Midbrain (tissue), 1 donor: ENCODE results near the gene MLF2.
"Not testable (repeated sequence)": the region's sequence is repeated elsewhere in the genome, so short reads cannot be mapped to it uniquely, and the experiment has no call there.

Source experiments
- DNase-seq: peaks from one replicate; lab custom pipeline; 2025; lab: John Stamatoyannopoulos, UW

Gene MLF2

GRCh38 chr12:6734506-6735387 lies 18.2 kb downstream of the MLF2 start:
- no peak for DNase-seq

- DNase-seq: no peak
These were observed 22.8 kb downstream of the MLF2 start for GRCh38 chr12:6730169-6730568.

- DNase-seq: no peak
These were observed 23.8 kb downstream of the MLF2 start for GRCh38 chr12:6729186-6729585.

- DNase-seq: no peak
These were observed 27.6 kb downstream of the MLF2 start for GRCh38 chr12:6725350-6725749.

DNA sequence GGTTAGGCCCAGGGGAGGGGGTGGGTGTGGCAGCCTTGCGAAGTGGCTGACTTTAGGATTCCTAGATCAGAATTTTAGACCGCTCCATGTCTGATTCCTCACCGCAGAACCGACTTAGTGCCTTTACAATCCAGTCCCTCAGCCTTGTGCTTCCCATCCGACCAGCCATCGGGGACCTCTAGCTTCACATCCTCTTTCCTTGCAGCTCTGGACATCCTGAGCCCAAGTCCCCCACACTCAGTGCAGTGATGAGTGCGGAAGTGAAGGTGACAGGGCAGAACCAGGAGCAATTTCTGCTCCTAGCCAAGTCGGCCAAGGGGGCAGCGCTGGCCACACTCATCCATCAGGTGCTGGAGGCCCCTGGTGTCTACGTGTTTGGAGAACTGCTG lies 28.5 kb downstream of the MLF2 start:
- DNase-seq: no peak

GRCh38 chr12:6723607-6724408 lies 29.1 kb downstream of the MLF2 start, which contains the start of gene COPS7A:
Gene COPS7A, plus strand, starts transcription at chr12:6724046. Its CDS starts 611 bp downstream, at chr12:6724657.
- peak; percentile 98 for DNase-seq

- DNase-seq: no peak
These were observed 30.1 kb downstream of the MLF2 start for GRCh38 chr12:6722863-6723262.

DNA sequence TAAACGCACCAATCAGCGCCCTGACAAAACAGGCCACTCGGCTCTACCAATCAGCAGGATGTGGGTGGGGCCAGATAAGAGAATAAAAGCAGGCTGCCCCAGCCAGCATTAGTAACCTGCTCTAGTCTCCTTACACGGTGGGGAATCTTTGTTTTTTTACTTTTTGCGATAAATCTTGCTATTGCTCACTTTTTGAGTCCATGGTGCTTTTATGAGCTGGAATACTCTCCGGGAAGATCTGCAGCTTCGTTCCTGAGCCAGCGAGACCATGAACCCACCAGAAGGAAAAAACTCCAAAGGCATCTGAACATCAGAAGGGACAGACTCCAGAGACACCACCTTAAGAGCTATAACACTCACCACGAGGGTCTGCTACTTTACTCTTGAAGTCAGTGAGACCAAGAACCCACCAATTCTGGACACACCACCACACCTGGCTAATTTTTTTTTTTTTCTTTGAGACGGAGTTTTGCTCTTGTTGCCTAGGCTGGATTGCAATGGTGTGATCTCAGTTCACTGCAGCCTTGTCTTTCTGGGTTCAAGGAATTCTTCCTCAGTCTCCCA lies 36.0 kb downstream of the MLF2 start:
- DNase-seq: no peak

DNA sequence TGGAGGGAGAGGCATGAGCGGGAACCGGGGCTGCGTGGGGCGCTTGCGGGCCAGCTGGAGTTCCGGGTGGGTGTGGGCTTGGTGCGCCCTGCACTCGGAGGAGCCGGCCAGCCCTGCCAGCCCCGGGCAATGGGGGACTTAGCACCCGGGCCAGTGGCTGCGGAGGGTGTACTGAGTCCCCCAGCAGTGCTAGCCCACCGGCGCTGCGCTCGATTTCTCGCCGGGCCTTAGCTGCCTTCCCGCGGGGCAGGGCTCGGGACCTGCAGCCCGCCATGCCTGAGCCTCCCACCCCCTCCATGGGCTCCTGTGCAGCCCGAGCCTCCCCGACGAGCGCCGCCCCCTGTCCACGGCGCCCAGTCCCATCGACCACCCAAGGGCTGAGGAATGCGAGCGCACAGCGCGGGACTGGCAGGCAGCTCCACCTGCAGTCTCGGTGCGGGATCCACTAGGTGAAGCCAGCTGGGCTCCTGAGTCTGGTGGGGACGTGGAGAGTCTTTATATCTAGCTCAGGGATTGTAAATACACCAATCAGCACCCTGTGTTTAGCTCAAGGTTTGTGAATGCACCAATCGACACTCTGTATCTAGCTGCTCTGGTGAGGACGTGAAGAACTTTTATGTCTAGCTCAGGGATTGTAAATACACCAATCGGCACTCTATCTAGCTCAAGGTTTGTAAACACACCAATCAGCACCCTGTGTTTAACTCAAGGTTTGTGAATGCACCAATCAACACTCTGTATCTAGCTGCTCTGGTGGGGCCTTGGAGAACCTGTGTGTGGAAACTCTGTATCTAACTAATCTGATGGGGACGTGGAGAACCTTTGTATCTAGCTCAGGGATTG lies 36.7 kb downstream of the MLF2 start:
- DNase-seq: not testable (repeated sequence)

DNA sequence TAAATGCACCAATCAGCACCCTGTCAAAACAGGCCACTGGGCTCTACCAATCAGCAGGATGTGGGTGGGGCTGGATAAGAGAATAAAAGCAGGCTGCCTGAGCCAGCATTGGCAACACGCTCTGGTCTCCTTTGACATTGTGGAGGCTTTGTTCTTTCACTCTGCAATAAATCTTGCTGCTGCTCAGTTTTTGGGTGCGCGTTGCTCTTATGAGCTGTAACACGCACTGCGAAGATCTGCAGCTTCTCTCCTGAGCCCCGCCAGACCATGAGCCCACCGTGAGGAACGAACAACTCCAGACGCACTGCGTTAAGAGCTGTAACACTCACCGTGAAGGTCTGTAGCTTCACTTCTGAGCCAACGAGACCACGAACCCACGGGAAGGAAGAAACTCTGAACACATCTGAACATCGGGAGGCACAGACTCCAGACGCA lies 44.0 kb downstream of the MLF2 start:
- no peak for DNase-seq

DNA sequence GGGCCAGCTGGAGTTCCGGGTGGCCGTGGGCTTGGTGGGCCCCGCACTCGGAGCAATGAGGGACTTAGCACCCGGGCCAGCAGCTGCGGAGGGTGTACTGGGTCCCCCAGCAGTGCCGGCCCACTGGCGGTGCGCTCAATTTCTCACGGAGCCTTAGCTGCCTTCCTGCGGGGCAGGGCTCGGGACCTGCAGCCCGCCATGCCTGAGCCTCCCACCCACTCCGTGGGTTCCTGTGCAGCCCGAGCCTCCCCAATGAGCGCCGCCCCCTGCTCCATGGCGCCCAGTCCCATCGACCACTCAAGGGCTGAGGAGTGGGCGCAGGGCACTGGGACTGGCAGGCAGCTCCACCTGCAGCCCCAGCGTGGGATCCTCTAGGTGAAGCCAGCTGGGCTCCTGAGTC lies 44.6 kb downstream of the MLF2 start:
- DNase-seq: not testable (repeated sequence)

DNA sequence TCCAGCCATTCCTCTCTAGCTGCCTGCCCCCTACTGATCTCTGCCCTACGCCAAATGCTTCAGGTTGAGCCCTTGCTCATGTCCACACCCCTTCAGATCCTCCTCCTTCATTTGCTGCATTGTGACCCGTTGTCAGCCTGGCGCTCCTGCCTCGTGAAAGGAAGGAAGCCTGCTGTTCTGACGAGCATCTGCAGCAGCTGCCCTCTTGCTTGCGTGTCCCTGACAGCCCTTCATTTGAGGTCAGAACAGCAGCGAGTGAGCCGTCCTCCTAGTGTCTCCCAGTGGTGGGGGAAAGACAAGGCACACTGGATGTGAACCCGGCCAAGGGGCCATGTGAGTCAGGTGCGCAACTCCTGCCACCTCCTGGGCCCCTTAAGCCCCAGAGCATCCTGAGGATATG lies 49.3 kb downstream of the MLF2 start:
- no peak for DNase-seq

- no peak for DNase-seq
These were observed 51.7 kb downstream of the MLF2 start for GRCh38 chr12:6701078-6701768.

DNA sequence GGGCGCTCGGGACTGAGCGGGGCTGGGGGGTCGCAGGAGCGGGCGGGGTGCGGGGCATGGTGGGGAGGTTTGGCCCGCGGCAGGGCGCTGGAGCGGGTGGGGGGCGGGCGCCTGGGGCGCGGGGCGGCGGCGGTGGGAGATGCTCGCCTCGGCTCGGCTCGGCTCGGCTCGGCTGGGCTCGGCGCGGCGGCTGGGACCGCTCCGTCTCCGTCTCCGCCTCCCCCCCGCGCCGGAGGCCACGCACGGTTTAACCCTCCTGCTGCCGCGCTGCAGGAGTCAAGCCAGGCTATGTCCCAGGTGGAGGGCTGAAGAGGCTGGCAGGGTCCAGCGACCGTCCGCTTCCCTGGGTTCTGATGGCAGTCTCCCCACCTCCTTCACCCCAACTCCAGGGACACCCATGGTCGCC lies 52.3 kb downstream of the MLF2 start, which contains the start of gene PIANP:
Gene PIANP, minus strand, starts transcription at position 170 of the 406 bp plus-strand sequence. CDS start 2,754 bp downstream, outside the sequence.
- no peak for DNase-seq

DNA sequence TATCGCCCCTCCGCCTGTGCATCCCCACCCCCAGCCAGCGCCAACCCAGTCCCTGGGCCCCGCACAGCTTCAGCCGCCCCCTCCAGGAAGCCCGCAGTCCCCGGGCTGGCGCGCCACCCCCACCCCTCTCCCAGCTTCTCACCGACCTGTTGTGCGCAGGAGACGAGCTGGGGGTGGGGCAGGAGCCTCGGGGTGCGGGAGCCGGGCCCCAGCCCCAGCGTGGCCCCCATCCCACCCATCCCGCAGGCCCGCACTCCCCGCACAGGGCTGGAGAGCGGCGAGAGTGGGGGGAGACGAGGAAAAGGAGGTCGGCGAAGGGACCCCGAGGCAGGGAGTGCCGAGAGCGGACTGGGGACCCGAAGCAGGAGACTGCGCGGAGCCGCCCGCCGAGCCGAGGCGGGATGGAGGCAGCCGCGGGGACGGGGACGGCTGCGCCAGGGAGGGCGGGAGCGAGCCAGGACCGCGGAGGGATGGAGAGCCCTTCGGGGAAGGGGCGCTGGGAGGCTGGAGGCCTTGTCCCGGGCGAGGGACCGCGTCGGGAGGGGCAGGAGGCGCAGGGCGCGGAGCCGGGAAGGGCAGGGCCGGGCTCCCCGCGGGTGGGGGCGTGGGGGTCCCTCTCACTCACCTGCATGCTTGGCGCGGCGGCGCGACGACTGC lies 52.8 kb downstream of the MLF2 start:
- no peak for DNase-seq

- no peak for DNase-seq
These were observed 53.5 kb downstream of the MLF2 start for GRCh38 chr12:6699259-6699988.

DNA sequence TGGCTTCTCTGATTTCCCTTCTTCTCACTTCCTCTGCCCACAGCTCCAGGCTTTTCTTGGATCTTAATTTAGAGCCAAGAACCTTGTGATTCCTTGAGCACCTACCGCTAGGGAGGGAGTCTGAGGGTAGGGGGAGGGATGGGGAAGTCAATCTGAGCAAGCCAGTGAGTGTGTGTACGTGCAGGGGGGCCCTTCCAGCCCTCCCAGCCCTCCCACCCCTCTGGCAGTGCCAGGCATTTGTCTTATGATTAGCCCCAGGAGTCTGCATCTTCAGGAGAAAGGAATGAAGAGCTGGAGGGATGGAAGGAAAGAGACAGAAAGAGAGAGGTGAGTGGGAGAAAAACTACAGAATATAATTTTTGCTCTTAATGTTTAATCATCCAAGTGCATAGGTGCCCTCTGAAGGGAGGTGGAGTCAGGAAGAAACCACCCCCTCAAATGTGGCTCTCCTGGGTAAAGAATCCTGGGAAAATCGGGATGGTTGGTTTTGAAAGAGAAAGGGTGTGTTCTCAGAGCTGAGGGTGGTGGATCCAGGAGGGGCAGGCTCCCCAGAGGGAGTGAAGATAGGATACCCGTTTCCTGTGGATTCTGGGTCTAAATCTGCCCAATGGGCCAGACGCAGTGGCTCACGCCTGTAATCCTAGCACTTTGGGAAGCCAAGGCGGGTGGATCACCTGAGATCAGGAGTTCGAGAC lies 54.4 kb downstream of the MLF2 start:
- DNase-seq: no peak
